ENCODE data around the gene SHCBP1. TPM values are rescaled to one million over a fixed set of nuclear protein-coding genes. Genes with fewer than 3 reads are reported as not detected.
"Not testable (repeated sequence)": the region's sequence is repeated elsewhere in the genome, so short reads cannot be mapped to it uniquely, and the experiment has no call there.

The SHCBP1 gene
- 28.4 and 31.0 TPM in 2 replicates for total RNA-seq (2014; rRNA removed; shearing (Covaris generic))

- peak; percentile 88 for DNase-seq (ENCODE audit: low spot score)
Observed at GRCh38 chr16:46621006-46621933, at the start of gene SHCBP1. TSS of gene SHCBP1 (minus strand) at chr16:46621379. CDS start at chr16:46621359, 20 bp downstream.

- no peak for DNase-seq (ENCODE audit: low spot score)
Observed at GRCh38 chr16:46662123-46662522, 40.9 kb upstream of the SHCBP1 start.

GRCh38 chr16:46658925-46659324 is 37.7 kb upstream of the SHCBP1 start:
- DNase-seq (ENCODE audit: low spot score) = no peak

GRCh38 chr16:46651305-46651704 is 30.1 kb upstream of the SHCBP1 start:
- no peak for DNase-seq (ENCODE audit: low spot score)

- DNase-seq (ENCODE audit: low spot score) = no peak
Observed at GRCh38 chr16:46650254-46650623, 29.1 kb upstream of the SHCBP1 start.

GRCh38 chr16:46649588-46650253 is 28.5 kb upstream of the SHCBP1 start:
- no peak for DNase-seq (ENCODE audit: low spot score)

- no peak for DNase-seq (ENCODE audit: low spot score)
Observed at GRCh38 chr16:46648656-46649055, 27.5 kb upstream of the SHCBP1 start.

- no peak for DNase-seq (ENCODE audit: low spot score)
Observed at GRCh38 chr16:46638947-46639925, 18.1 kb upstream of the SHCBP1 start.

GRCh38 chr16:46632778-46633733 is 11.9 kb upstream of the SHCBP1 start:
- no peak for DNase-seq (ENCODE audit: low spot score)

- DNase-seq (ENCODE audit: low spot score) = peak; percentile 48
Observed at GRCh38 chr16:46629331-46630219, 8.4 kb upstream of the SHCBP1 start.

- DNase-seq (ENCODE audit: low spot score) = no peak
Observed at GRCh38 chr16:46627746-46628145, 6.6 kb upstream of the SHCBP1 start.

GRCh38 chr16:46626681-46627080 is 5.5 kb upstream of the SHCBP1 start:
- not testable (repeated sequence) for DNase-seq (ENCODE audit: low spot score)

- not testable (repeated sequence) for DNase-seq (ENCODE audit: low spot score)
Observed at GRCh38 chr16:46624862-46625261, 3.7 kb upstream of the SHCBP1 start.

- not testable (repeated sequence) for DNase-seq (ENCODE audit: low spot score)
Observed at GRCh38 chr16:46623707-46624106, 2.5 kb upstream of the SHCBP1 start.

GRCh38 chr16:46623246-46623645 is 2.1 kb upstream of the SHCBP1 start:
- DNase-seq (ENCODE audit: low spot score) = not testable (repeated sequence)

GRCh38 chr16:46621934-46622676 is 926 bp upstream of the SHCBP1 start:
- no peak for DNase-seq (ENCODE audit: low spot score)

GRCh38 chr16:46620266-46621005 is 743 bp downstream of the SHCBP1 start:
- DNase-seq (ENCODE audit: low spot score) = no peak

GRCh38 chr16:46618516-46618915 is 2.7 kb downstream of the SHCBP1 start:
- no peak for DNase-seq (ENCODE audit: low spot score)

Measured in H4 (cell line).